Activated gamma-delta T cell treated with anti-CD3 and anti-CD28 coated beads, Interleukin-2, amount 50 U/mL, for 16 hours (primary cell): ENCODE measurements around the gene SBF2.

ENCODE experiments used
- DNase-seq: peaks from one replicate; pipeline ENCODE4 v3.0.0-alpha.2; 2020; ENCODE audit warnings: low read depth

The SBF2 gene

DNA sequence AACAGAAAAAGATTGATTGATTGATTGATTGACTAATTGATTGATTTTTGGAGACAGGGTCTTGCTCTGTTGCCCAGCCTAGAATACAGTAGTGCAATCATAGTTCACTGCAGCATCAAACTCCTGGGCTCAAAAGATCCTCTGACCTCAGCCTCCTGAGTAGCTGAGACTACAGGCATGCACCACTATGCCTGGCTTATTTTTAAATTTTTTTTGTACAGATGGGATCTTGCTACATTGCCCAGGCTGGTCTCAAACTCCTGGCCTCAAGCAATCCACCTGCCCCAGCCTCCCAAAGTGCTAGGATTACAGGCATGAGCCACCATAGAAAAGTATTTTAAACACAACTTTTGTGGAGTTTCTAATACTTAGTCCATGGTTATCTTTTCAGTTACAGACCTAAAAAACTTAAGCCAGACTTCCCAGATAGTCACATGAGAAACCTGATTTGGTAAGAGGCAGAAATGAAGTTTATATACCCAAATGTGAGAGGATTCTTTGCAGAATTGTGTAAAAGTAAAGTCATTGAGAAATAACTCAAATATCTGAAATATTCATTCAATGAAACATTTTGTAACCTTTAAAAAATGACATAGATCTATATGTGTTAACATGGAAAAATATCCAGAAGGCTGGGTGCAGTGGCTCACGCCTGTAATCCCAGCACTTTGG, 443.7 kb downstream of the SBF2 start:
- DNase-seq = no peak

GRCh38 chr11:9849389-9849788, 444.6 kb downstream of the SBF2 start:
- no peak for DNase-seq

GRCh38 chr11:9847636-9848035, 446.4 kb downstream of the SBF2 start:
- DNase-seq = no peak

DNA sequence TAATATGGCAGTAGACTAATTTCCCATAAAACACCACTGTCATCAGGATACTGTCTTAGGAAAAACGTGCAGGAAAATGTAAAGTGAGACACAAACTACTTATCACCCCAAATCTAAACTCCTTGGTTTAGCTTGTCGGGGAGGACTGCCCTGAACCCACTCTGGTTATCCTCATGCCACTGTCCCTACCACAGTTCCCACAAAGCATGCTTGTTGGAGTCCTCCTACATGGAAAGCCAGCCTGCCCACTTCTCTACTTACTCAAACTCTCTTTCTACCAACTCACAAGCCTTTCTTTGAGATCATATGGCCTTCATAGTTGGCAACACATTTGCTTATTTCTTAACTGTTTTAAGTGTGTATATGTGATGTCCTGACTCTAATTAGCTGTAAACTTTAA, 451.1 kb downstream of the SBF2 start:
- no peak for DNase-seq

DNA sequence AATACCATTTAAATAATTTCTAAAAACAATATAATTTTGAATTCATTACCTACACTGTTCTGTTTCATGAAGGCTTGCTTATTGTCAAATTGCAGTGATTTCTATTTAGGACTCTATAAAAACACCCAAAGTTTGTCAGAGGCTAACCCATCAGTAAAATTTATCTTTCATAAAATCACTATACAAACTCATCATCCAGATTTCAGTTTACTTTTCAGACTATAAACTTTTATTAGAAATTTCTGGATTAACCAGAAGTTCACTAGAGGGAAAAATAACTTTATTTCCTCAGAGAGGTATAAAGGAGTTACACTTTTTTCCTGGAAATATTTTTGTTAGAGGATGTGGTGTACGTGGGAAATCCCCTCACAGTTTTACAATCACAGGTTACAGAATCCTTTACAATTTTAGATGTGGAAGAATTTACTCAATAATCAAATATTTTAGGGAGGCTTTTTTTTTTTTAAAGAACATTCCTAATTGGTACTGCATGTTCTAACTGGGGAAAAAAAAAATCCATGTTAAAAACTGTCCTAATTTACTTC, 453.5 kb downstream of the SBF2 start:
- DNase-seq = no peak

DNA sequence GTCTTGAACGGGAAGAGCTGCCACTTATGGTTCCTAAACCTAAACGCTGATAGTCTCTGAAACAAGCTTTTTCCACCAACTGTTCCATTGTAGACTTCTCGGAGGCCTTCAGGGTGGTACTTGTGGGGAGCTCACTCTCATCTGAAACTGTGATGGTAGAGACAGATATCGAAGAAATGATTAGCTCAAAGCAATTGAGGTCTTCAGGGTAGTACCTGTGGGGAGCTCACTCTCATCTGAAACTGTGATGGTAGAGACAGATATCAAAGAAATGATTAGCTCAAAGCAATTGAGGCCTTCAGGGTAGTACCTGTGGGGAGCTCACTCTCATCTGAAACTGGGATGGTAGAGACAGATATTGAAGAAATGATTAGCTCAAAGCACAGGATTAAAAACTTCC, 454.5 kb downstream of the SBF2 start:
- no peak for DNase-seq

DNA sequence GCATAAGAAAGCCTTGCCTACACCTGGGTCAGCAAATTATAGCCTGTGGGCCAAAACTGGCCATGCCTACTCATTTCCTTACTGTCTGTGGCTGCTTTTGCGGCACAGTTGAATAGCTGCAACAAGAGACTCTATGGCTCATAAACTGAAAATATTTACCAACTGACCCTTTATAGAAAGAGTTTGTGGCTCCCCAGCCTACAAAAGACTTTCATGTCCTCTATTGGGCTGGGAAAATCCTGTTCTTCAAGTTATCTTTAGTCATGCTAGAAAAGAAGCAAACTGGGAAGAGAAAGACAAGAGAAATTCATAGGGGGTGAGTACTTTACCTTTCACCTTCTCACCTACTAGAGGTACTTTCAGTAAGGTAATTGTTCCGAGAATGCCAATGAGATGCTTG, 455.1 kb downstream of the SBF2 start:
- no peak for DNase-seq

- no peak for DNase-seq
Measured at GRCh38 chr11:9838229-9838628, 455.8 kb downstream of the SBF2 start.

DNA sequence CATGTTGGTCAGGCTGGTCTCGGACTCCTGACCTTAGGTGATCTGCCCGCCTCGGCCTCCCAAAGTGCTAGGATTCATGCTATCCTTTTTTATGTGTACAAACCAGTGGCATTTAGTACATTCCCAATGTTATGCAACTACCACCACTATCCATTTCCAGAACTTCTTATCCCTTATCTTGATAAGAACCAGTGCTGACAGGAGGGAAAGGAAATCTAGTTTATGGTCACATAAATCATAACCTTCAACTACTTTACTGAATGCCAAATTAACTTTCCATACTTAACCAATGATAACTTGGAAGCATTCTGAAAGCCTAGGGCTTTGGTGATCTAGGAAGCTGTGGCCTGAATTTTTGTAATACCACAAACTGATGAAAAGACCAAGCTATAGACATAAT, 459.7 kb downstream of the SBF2 start:
- no peak for DNase-seq

GRCh38 chr11:9831122-9831521, 462.9 kb downstream of the SBF2 start:
- DNase-seq = no peak

DNA sequence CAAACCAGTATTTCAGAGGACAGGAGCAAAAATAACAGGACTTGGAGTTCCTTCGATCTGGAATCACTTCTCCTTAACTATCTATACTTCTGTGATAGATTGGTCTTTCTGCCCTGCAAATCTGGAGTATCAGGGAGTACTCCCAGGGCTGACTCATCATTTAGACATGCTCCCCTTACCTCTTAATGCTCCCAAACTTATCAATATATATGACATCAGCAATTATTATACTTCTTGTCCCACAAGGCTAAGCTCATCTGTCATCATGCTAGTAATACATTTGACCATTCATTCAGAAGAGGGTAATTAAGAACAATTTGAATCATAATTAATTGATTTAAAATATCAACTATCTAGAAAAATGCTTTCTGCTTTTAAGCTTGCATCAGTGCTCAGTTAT, 466.3 kb downstream of the SBF2 start:
- no peak for DNase-seq

DNA sequence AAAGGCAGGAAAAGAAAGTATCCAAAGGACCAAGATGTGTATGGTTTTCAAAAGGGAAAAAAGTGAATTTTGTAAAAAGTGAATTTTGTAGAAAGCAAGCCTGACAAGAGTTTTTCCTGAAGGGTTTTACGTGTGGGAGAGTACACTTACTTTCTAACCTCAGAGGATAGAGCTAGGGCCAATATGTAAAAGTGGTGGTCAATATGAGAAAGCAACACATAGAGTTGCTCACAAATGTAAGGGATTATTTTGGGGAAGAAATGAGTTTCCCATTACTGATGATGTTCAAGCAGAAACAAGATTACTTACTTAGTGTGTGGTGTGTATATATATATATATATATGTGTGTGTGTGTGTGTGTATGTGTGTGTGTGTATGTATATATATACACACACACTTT, 467.6 kb downstream of the SBF2 start:
- DNase-seq = no peak

DNA sequence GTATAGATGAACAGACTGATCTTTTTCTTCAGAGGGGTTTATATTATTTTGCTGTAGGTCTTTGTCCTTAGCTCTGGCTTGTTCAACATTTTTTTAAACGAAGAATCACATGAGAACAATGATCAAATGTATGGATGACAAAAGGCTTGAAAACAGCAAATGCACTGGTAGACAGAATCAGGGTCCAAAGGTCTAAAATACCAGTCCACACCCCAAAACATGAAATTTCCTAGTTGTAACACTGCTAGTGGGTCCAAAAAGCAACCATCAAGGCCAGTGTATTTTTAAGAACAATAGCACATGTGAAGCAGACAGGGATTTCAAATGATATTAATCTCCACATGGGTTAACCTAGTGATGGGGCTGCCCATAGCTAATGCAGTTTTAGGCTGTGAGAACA, 468.1 kb downstream of the SBF2 start:
- no peak for DNase-seq

GRCh38 chr11:9825315-9825714, 468.7 kb downstream of the SBF2 start:
- DNase-seq = no peak

GRCh38 chr11:9823887-9824385, 470.1 kb downstream of the SBF2 start:
- no peak for DNase-seq

DNA sequence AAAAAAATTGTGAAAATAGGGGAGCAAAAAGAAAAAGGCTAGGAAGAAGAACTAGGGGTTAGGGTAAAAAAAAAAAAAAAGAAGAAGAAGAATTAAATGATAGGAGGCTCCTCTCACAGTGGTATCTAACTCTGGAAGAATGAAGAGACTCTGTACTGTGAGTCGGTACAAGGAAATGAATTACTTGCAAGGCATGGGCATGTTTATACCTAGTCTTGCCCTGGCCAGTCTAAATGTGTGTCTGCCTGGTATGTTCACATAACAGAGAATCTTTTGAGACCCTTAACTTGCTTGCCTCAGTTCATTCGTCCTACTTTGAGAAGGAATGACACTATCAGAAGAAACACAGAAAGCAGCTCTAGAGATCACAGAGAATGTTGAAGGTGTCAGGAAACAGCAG, 470.6 kb downstream of the SBF2 start:
- DNase-seq = no peak

- no peak for DNase-seq
Measured at GRCh38 chr11:9821008-9821752, 472.8 kb downstream of the SBF2 start.

DNA sequence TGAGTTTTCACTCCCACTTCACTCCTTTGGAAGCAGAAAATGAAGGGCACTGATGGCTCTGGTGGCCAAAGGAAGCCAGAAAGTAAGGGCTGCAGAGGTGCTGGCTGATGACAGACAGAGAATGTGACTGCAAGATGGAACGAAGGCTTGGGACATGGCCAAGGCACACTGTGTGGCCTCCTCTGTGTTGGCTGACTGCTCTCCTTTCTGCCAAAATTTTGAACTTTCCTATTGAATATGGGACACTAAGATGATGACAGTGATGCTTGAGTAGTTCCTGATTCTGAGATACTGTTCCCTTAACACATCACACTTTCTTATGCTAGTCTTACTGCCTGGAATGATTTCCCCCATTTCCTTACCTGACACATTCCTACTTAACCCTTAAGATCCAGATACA, 473.8 kb downstream of the SBF2 start:
- DNase-seq = no peak

GRCh38 chr11:9817191-9817590, 476.8 kb downstream of the SBF2 start:
- DNase-seq = no peak

- DNase-seq = no peak
Measured at GRCh38 chr11:9815486-9816136, 478.4 kb downstream of the SBF2 start.

DNA sequence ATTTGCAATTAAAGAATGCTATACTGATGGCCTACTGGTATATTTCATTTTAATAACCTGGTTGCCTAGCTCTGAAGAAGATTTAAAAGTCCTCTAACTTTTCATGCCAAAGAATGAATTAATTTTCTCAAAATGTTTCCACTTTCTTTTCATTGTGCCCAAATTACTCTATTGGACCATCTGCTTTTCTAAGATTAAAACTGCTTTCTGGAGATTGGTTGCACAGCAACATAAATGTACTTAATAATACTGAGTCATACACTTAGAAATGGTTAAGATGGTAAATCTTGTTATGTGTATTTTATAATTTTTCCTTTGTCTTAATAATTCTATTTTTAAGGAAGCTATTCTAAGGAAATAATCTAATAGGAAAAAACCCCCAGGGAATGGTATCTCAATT, 479.9 kb downstream of the SBF2 start:
- no peak for DNase-seq

DNA sequence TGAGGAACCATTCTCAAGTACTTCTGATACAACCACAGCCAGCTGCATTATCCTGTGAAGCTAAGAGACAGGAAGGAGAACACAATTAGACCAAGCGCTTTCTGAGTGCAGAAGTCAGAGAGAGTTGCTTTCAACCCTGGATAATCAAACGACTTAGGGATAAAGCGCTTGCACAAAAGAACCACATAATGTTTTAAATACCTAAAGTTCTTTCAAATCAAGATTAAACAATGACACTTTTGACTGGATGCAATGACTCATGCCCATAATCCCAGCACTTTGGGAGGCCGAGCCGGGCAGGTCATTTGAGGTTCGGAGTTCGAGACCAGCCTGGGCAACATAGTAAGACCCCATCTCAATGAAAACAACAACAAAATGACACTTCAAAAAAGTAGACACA, 485.1 kb downstream of the SBF2 start:
- DNase-seq = no peak
